ENCODE data around the gene ATF7IP.

GRCh38 chr12:14325716-14326343 lies 39.7 kb upstream of the ATF7IP start:
- no peak for TF ChIP-seq POLR2A (IDR thresholded peaks at IDR 0.05)
- TF ChIP-seq, protein P1, sequence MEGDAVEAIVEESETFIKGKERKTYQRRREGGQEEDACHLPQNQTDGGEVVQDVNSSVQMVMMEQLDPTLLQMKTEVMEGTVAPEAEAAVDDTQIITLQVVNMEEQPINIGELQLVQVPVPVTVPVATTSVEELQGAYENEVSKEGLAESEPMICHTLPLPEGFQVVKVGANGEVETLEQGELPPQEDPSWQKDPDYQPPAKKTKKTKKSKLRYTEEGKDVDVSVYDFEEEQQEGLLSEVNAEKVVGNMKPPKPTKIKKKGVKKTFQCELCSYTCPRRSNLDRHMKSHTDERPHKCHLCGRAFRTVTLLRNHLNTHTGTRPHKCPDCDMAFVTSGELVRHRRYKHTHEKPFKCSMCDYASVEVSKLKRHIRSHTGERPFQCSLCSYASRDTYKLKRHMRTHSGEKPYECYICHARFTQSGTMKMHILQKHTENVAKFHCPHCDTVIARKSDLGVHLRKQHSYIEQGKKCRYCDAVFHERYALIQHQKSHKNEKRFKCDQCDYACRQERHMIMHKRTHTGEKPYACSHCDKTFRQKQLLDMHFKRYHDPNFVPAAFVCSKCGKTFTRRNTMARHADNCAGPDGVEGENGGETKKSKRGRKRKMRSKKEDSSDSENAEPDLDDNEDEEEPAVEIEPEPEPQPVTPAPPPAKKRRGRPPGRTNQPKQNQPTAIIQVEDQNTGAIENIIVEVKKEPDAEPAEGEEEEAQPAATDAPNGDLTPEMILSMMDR (IDR thresholded peaks at IDR 0.05), result no peak
